HepG2 (cell line): ENCODE data around the gene KMT2A. TPM values are rescaled to one million over a fixed set of nuclear protein-coding genes. Genes with fewer than 3 reads are reported as not detected.
A peak's percentile ranks its signal among the peaks of the same experiment; 100 is the strongest.

Source experiments
- CBX5 ChIP-seq: sonication (generic); formaldehyde crosslinking; IDR thresholded peaks from 2 replicates; pipeline ENCODE4 v1.4.0; 2020; ENCODE audit warnings: missing genetic modification reagents, borderline replicate concordance
- FOXK1 ChIP-seq: sonication (generic); formaldehyde crosslinking; IDR thresholded peaks from 2 replicates; pipeline ENCODE4 v1.4.0; 2020; ENCODE audit warnings: low read depth, missing genetic modification reagents, borderline replicate concordance
- FOXO1 ChIP-seq: sonication (generic); formaldehyde crosslinking; IDR thresholded peaks from 2 replicates; pipeline ENCODE4 v1.4.0; 2020; ENCODE audit warnings: missing genetic modification reagents
- GZF1 ChIP-seq: sonication (generic); formaldehyde crosslinking; IDR thresholded peaks from 2 replicates; pipeline ENCODE4 v1.5.1; 2020; ENCODE audit warnings: mild to moderate bottlenecking, missing genetic modification reagents
- HNRNPLL ChIP-seq: fragments of 200-400 bp; formaldehyde crosslinking; IDR thresholded peaks from 2 replicates; pipeline ENCODE4 v1.6.1; 2017; ENCODE audit warnings: mild to moderate bottlenecking, low read depth, low read length; ENCODE audit not compliant: poor library complexity, severe bottlenecking
- KMT2A ChIP-seq: sonication (generic); formaldehyde crosslinking; IDR thresholded peaks from 2 replicates; pipeline ENCODE4 v1.4.0; 2020; ENCODE audit warnings: missing genetic modification reagents
- MATR3 ChIP-seq: sonication (generic); formaldehyde crosslinking; IDR thresholded peaks from 2 replicates; pipeline ENCODE4 v1.4.0; 2020; ENCODE audit warnings: missing genetic modification reagents
- MXD1 ChIP-seq: sonication (generic); formaldehyde crosslinking; IDR thresholded peaks from 2 replicates; pipeline ENCODE4 v1.4.0; 2020; ENCODE audit warnings: mild to moderate bottlenecking, missing genetic modification reagents
- RNF2 ChIP-seq: fragments of 450-650 bp; conservative IDR thresholded peaks from 2 replicates; pipeline ENCODE4 v1.6.1; 2016; ENCODE audit warnings: low read depth
- SP140L ChIP-seq: sonication (generic); formaldehyde crosslinking; IDR thresholded peaks from 2 replicates; pipeline ENCODE4 v1.4.0; 2020; ENCODE audit warnings: missing genetic modification reagents, borderline replicate concordance
- STAG1 ChIP-seq: sonication (generic); formaldehyde crosslinking; IDR thresholded peaks from 2 replicates; pipeline ENCODE4 v1.4.0; 2020; ENCODE audit warnings: missing genetic modification reagents
- THYN1 ChIP-seq: sonication (generic); formaldehyde crosslinking; IDR thresholded peaks from 2 replicates; pipeline ENCODE4 v1.8.1; 2023; ENCODE audit warnings: low read depth, mild to moderate bottlenecking, moderate library complexity, missing genetic modification reagents, borderline replicate concordance
- ZBTB1 ChIP-seq: sonication (generic); formaldehyde crosslinking; IDR thresholded peaks from 2 replicates; pipeline ENCODE4 v1.4.0; 2020; ENCODE audit warnings: missing genetic modification reagents, borderline replicate concordance
- ZFP41 ChIP-seq: sonication (generic); formaldehyde crosslinking; IDR thresholded peaks from 2 replicates; pipeline ENCODE4 v1.4.0; 2020; ENCODE audit warnings: mild to moderate bottlenecking, missing genetic modification reagents, borderline replicate concordance
- ZNF136 ChIP-seq: sonication (generic); formaldehyde crosslinking; IDR thresholded peaks from 2 replicates; pipeline ENCODE4 v1.8.1; 2022; ENCODE audit warnings: low read depth, mild to moderate bottlenecking, moderate library complexity, missing genetic modification reagents
- ZNF234 ChIP-seq: sonication (generic); formaldehyde crosslinking; conservative IDR thresholded peaks from 2 replicates; pipeline ENCODE4 v1.5.1; 2020; ENCODE audit warnings: mild to moderate bottlenecking, missing genetic modification reagents
- ZNF530 ChIP-seq: sonication (generic); formaldehyde crosslinking; IDR thresholded peaks from 2 replicates; pipeline ENCODE4 v1.5.0; 2020; ENCODE audit warnings: low read depth, mild to moderate bottlenecking, missing genetic modification reagents
- ZNF570 ChIP-seq: sonication (generic); formaldehyde crosslinking; IDR thresholded peaks from 2 replicates; pipeline ENCODE4 v1.4.0; 2020; ENCODE audit warnings: mild to moderate bottlenecking, missing genetic modification reagents, borderline replicate concordance
- ZNF800 ChIP-seq: sonication (generic); formaldehyde crosslinking; IDR thresholded peaks from 2 replicates; pipeline ENCODE4 v1.4.0; 2020; ENCODE audit warnings: missing genetic modification reagents
- ZUFSP ChIP-seq: sonication (generic); formaldehyde crosslinking; IDR thresholded peaks from 2 replicates; pipeline ENCODE4 v1.9.0; 2021; ENCODE audit warnings: missing genetic modification reagents, mild to moderate bottlenecking, borderline replicate concordance
- polyA plus RNA-seq, 8 experiments: library from polyadenylated mRNA; depleted of rRNA in 3 of 8; stranded (reverse) in 7 of 8; unstranded in 1 of 8; fragments of >200 nt; fragmentation: Illumina TruSeq in 4 of 8; extraction: Trizol in 4 of 8; gene quantifications; 2 replicates each; pipeline versions ENCODE4 v1.2.1 to v1.2.3, GENCODE V29; 2011 to 2016; ENCODE audit warnings: low read depth in 4 of 8, missing spikeins in 1 of 8, mixed read lengths in 1 of 8; ENCODE audit not compliant: insufficient read depth in 1 of 8
- total RNA-seq, 5 experiments: library from RNA; depleted of rRNA; stranded (reverse); fragments of >200 nt; fragmentation: Illumina TruSeq; extraction: Trizol; gene quantifications; 2 replicates each; pipeline ENCODE4 v1.2.3, GENCODE V29; 2016; ENCODE audit warnings: low read depth in 1 of 5
- TF ChIP-seq, protein P1 (sequence below): sonication (generic); formaldehyde crosslinking; IDR thresholded peaks from 2 replicates; pipeline ENCODE4 v1.5.0; 2020; ENCODE audit warnings: missing genetic modification reagents, mild to moderate bottlenecking, borderline replicate concordance
- TF ChIP-seq, protein P2 (sequence below): sonication (generic); formaldehyde crosslinking; IDR thresholded peaks from 2 replicates; pipeline ENCODE4 v1.5.0; 2020; ENCODE audit warnings: missing genetic modification reagents

Gene KMT2A
- total and polyA plus RNA-seq, 2 of the 13 experiments (the other 11 are each of a cell fraction or from before 2014, with no cell fraction given), result 12.4 to 20.0 TPM

DNA sequence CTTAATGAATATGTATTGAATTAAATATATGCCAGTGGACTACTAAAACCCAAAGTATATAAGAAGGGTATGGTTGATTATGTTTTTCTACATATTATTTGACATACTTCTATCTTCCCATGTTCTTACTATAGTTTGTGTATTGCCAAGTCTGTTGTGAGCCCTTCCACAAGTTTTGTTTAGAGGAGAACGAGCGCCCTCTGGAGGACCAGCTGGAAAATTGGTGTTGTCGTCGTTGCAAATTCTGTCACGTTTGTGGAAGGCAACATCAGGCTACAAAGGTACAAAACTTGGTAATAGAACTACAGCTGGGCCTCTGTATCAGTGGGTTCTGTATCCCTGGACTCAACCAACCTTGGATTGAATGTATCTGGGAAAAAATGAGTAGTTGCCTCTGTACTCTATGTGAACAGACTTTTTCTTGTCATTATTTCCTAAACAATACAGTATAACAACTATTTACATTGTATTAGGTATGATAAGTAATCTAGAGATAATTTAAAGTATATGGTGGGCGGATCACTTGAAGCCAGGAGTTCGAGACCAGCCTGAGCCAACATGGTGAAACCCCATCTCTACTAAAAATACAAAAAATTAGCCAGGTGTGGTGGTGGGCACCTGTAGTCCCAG lies 52.3 kb downstream of the KMT2A start (continued):
- TF ChIP-seq, protein P1, sequence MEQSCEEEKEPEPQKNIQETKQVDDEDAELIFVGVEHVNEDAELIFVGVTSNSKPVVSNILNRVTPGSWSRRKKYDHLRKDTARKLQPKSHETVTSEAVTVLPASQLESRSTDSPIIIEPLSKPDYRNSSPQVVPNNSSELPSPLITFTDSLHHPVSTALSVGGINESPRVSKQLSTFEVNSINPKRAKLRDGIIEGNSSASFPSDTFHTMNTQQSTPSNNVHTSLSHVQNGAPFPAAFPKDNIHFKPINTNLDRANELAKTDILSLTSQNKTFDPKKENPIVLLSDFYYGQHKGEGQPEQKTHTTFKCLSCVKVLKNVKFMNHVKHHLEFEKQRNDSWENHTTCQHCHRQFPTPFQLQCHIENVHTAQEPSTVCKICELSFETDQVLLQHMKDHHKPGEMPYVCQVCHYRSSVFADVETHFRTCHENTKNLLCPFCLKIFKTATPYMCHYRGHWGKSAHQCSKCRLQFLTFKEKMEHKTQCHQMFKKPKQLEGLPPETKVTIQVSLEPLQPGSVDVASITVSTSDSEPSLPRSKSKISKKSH (CRISPR knock-in tag), result no peak
- no peak for TF ChIP-seq ZNF136 (CRISPR knock-in tag)
- no peak for TF ChIP-seq MATR3 (CRISPR knock-in tag)
- no peak for TF ChIP-seq HNRNPLL
- TF ChIP-seq ZNF570 (CRISPR knock-in tag), result no peak
- no peak for TF ChIP-seq ZUFSP (CRISPR knock-in tag)
- TF ChIP-seq MXD1 (CRISPR knock-in tag), result no peak
- peak; percentile 87 for TF ChIP-seq STAG1 (CRISPR knock-in tag)
- TF ChIP-seq THYN1, result 0 out of 2 replicates have a peak, but pooled peaks have one; percentile 33
- TF ChIP-seq GZF1 (CRISPR knock-in tag), result no peak
- no peak for TF ChIP-seq RNF2
- TF ChIP-seq ZFP41 (CRISPR knock-in tag), result no peak
- TF ChIP-seq SP140L (CRISPR knock-in tag), result 0 out of 2 replicates have a peak, but pooled peaks have one; percentile 55
- TF ChIP-seq, protein P2, sequence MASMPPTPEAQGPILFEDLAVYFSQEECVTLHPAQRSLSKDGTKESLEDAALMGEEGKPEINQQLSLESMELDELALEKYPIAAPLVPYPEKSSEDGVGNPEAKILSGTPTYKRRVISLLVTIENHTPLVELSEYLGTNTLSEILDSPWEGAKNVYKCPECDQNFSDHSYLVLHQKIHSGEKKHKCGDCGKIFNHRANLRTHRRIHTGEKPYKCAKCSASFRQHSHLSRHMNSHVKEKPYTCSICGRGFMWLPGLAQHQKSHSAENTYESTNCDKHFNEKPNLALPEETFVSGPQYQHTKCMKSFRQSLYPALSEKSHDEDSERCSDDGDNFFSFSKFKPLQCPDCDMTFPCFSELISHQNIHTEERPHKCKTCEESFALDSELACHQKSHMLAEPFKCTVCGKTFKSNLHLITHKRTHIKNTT, result no peak
- TF ChIP-seq KMT2A (CRISPR knock-in tag), result no peak
- TF ChIP-seq CBX5 (CRISPR knock-in tag), result no peak
- no peak for TF ChIP-seq ZBTB1
- TF ChIP-seq ZNF530 (CRISPR knock-in tag), result no peak
- TF ChIP-seq FOXO1 (CRISPR knock-in tag), result 0 out of 2 replicates have a peak, but pooled peaks have one; percentile 23
- 0 out of 2 replicates have a peak, but pooled peaks have one; percentile 26 for TF ChIP-seq FOXK1 (CRISPR knock-in tag)
- TF ChIP-seq ZNF800, result no peak
- no peak for TF ChIP-seq ZNF234
